ENCODE results near the gene TPK1. TPM values are rescaled to one million over a fixed set of nuclear protein-coding genes. Genes with fewer than 3 reads are reported as not detected.

The TPK1 gene

DNA sequence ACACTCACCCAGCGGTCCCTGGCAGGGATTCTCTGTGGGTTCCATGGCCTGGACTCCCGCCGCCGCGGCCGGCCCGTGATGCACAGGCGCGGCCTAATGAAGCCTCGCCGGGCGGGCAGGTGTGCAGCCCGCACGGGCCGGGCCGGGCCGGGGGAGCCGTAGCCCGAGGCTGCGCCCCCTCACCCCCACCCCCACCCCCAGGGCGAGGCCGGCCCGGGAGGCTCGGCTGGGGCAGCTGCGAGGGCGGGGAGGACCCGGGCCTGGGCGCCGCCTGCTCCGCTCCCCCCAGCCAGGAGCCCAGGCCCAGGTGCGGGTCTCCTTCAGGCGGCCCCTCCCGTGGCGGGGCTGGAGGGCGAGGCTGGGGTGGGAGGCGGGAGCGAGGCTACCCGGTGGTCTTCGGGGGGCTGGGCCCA is 432.2 kb downstream of the TPK1 start, which contains the start of gene NOBOX:
NOBOX (minus strand) TSS at position 45 of the 413 bp plus-strand sequence.
- no peak within 1 kb of the TSS for H3K27ac ChIP-seq (ENCODE audit: low read length, poor library complexity, severe bottlenecking)
- H3K36me3 ChIP-seq (ENCODE audit: control insufficient read depth in 1 of 2, insufficient read depth in 2 of 2, low read depth in 1 of 2, low read length in 2 of 2): no peaks in the 10 kb centered on the region
- DNase-seq: no peak
- 96% methylated on average over 33 of the region's 39 CpGs for WGBS
- H2BK120ac ChIP-seq (ENCODE audit: low read depth, low read length): no peak within 1 kb of the TSS
- H3K18ac ChIP-seq (ENCODE audit: low read depth in 1 of 2, low read length in 2 of 2): no peak within 1 kb of the TSS
- no peak within 1 kb of the TSS for H4K91ac ChIP-seq (ENCODE audit: low read length)
- H3K4me1 ChIP-seq (ENCODE audit: control insufficient read depth, insufficient read depth, low read depth, low read length): peaks cover 6% of the 10 kb centered on the region
- H3K4me2 ChIP-seq (ENCODE audit: low read length, poor library complexity, severe bottlenecking): no peak within 1 kb of the TSS
- H2BK15ac ChIP-seq (ENCODE audit: low read depth, poor library complexity, severe bottlenecking): no peak within 1 kb of the TSS
- no peak within 1 kb of the TSS for H2BK5ac ChIP-seq (ENCODE audit: low read depth, low read length, poor library complexity, severe bottlenecking)
- no peak within 1 kb of the TSS for H3K9ac ChIP-seq (ENCODE audit: low read length)
- H3K9me3 ChIP-seq (ENCODE audit: control insufficient read depth, low read length): no peaks in the 10 kb centered on the region
- H3K23ac ChIP-seq (ENCODE audit: low read length in 2 of 2): no peak within 1 kb of the TSS
- H3K79me1 ChIP-seq (replicated peaks; ENCODE audit: low read length, poor library complexity, severe bottlenecking): no peaks in the 10 kb centered on the region
- H3K4me3 ChIP-seq (ENCODE audit: insufficient read depth in 1 of 2, low read depth in 1 of 2, low read length in 2 of 2): no peak within 1 kb of the TSS
- no peak within 1 kb of the TSS for H2BK12ac ChIP-seq (ENCODE audit: low read length in 2 of 2)
- no peak within 1 kb of the TSS for H2AK5ac ChIP-seq (ENCODE audit: low read length, severe bottlenecking)
- H3K4ac ChIP-seq (ENCODE audit: low read depth in 1 of 2, low read length in 2 of 2): no peak within 1 kb of the TSS
- no peak within 1 kb of the TSS for H2AFZ ChIP-seq (ENCODE audit: low read depth, low read length)
- no peak within 1 kb of the TSS for H4K8ac ChIP-seq (ENCODE audit: low read length)
- no peak within 1 kb of the TSS for H3K14ac ChIP-seq (ENCODE audit: low read length in 2 of 2)
- peaks cover 14 to 16% of the 10 kb centered on the region in 2 experiments for H3K27me3 ChIP-seq (ENCODE audit: control insufficient read depth in 1 of 2, insufficient read depth in 1 of 2, low read length in 2 of 2)

DNA sequence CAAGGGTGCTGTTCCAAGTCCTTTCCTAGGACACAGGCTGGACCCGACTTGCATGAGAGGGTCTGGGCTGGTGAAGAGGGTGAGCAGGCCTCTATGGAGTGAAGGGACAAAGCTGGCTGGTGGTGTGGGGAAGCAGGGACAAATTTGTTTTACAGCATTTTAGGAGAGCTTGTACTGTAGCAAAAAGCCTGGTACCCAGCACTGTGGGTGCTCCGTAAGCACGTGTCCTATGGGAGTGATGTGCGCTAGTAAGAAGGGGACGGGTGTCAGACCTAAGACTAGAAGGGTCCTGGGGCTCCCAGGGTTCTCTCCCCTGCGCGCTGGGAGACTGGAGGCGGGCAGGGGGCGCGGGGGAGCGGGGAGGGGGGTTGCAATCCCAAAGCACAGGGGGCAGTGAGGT is 432.8 kb downstream of the TPK1 start:
- no peak overlapping the region for H3K23ac ChIP-seq (ENCODE audit: low read length in 2 of 2)
- H3K79me1 ChIP-seq (replicated peaks; ENCODE audit: low read length, poor library complexity, severe bottlenecking): no peaks in the 10 kb centered on the region
- no peak overlapping the region for H3K4ac ChIP-seq (ENCODE audit: low read depth in 1 of 2, low read length in 2 of 2)
- no peak overlapping the region for H2BK5ac ChIP-seq (ENCODE audit: low read depth, low read length, poor library complexity, severe bottlenecking)
- H3K36me3 ChIP-seq (ENCODE audit: control insufficient read depth in 1 of 2, insufficient read depth in 2 of 2, low read depth in 1 of 2, low read length in 2 of 2): no peaks in the 10 kb centered on the region
- H3K4me3 ChIP-seq (ENCODE audit: insufficient read depth in 1 of 2, low read depth in 1 of 2, low read length in 2 of 2): no peak overlapping the region
- H2BK15ac ChIP-seq (ENCODE audit: low read depth, poor library complexity, severe bottlenecking): no peak overlapping the region
- no peak overlapping the region for H3K14ac ChIP-seq (ENCODE audit: low read length in 2 of 2)
- H2BK12ac ChIP-seq (ENCODE audit: low read length in 2 of 2): no peak overlapping the region
- no peak overlapping the region for H4K91ac ChIP-seq (ENCODE audit: low read length)
- peaks cover 20 to 22% of the 10 kb centered on the region in 2 experiments for H3K27me3 ChIP-seq (ENCODE audit: control insufficient read depth in 1 of 2, insufficient read depth in 1 of 2, low read length in 2 of 2)
- H2AFZ ChIP-seq (ENCODE audit: low read depth, low read length): no peak overlapping the region
- no peak overlapping the region for H3K4me2 ChIP-seq (ENCODE audit: low read length, poor library complexity, severe bottlenecking)
- H2BK120ac ChIP-seq (ENCODE audit: low read depth, low read length): no peak overlapping the region
- no peak overlapping the region for H3K27ac ChIP-seq (ENCODE audit: low read length, poor library complexity, severe bottlenecking)
- H4K8ac ChIP-seq (ENCODE audit: low read length): no peak overlapping the region
- H3K9ac ChIP-seq (ENCODE audit: low read length): no peak overlapping the region
- H3K9me3 ChIP-seq (ENCODE audit: control insufficient read depth, low read length): no peaks in the 10 kb centered on the region
- no peak overlapping the region for H3K18ac ChIP-seq (ENCODE audit: low read depth in 1 of 2, low read length in 2 of 2)
- 88% methylated on average over 9 of the region's 11 CpGs for WGBS
- no peak overlapping the region for H2AK5ac ChIP-seq (ENCODE audit: low read length, severe bottlenecking)
- no peak for DNase-seq
- H3K4me1 ChIP-seq (ENCODE audit: control insufficient read depth, insufficient read depth, low read depth, low read length): peaks cover 6% of the 10 kb centered on the region

Small RNA genes within 50 kb of the gene (small RNA-seq; reads per million reads assigned to genes)
- gene RNU6ATAC40P (ENCODE audit: low read depth): not detected

Data from mesenchymal stem cell (in vitro differentiated cells and primary cell).